D721Med (cell line): Measurements from ENCODE around the gene TFIP11.

Source experiments
- DNase-seq: peaks from one replicate; pipeline ENCODE4 v3.0.0; 2011; ENCODE audit warnings: low spot score; ENCODE audit not compliant: insufficient read length
- FAIRE-seq: peaks from 2 replicates; lab custom pipeline; 2011; peaks lifted over from hg19 to GRCh38; lab: Jason Lieb, UNC
- TF ChIP-seq, protein P1 (sequence below): IDR thresholded peaks from 2 replicates; pipeline ENCODE4 v1.5.1; 2012; ENCODE audit warnings: mild to moderate bottlenecking, control low read depth; ENCODE audit not compliant: insufficient read depth; ENCODE audit errors: missing control alignments

The TFIP11 gene

DNA sequence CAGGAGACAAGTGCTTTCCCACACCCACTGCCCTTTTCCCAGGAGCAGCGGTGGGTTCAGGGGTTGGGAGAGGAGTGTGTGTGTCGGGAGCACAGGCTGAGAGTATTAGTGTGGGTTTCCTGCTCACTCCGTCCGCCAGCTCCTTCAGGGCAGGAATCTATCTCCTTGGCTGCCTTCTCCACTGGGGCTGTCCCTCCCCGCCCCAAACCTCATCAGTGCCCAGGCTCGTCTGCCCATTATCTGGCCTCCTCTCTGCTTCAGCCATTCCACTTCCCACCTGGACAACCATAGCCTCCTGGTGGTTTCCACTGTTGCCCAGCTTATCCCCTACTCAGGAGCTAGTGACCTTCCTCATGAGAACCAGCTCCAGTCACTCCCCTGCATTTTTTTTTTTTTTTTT lies 63.3 kb downstream of the TFIP11 start:
- no peak for DNase-seq
- FAIRE-seq, result no peak
- TF ChIP-seq, protein P1, sequence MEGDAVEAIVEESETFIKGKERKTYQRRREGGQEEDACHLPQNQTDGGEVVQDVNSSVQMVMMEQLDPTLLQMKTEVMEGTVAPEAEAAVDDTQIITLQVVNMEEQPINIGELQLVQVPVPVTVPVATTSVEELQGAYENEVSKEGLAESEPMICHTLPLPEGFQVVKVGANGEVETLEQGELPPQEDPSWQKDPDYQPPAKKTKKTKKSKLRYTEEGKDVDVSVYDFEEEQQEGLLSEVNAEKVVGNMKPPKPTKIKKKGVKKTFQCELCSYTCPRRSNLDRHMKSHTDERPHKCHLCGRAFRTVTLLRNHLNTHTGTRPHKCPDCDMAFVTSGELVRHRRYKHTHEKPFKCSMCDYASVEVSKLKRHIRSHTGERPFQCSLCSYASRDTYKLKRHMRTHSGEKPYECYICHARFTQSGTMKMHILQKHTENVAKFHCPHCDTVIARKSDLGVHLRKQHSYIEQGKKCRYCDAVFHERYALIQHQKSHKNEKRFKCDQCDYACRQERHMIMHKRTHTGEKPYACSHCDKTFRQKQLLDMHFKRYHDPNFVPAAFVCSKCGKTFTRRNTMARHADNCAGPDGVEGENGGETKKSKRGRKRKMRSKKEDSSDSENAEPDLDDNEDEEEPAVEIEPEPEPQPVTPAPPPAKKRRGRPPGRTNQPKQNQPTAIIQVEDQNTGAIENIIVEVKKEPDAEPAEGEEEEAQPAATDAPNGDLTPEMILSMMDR, result no peak

DNA sequence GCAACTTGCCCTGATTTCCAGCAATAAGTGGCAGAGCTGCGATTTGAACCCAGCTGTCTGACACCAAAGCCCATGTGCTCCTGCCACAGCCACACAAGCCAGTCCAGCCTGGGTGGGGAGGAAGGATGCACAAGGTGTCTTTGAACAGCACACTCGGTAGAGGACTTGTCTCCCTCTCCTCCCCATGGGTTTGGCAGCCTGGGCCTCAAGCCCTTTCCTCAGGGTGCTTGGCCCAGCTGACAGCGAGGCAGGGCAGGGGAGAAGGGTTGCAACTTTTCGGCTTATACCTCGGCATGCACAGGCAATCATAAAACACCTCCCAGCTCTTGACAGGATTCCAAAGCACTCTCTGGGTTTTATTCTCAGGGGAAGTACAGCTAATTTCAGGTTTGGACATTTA lies 63.9 kb downstream of the TFIP11 start:
- FAIRE-seq, result no peak
- TF ChIP-seq, protein P1, result no peak
- no peak for DNase-seq

DNA sequence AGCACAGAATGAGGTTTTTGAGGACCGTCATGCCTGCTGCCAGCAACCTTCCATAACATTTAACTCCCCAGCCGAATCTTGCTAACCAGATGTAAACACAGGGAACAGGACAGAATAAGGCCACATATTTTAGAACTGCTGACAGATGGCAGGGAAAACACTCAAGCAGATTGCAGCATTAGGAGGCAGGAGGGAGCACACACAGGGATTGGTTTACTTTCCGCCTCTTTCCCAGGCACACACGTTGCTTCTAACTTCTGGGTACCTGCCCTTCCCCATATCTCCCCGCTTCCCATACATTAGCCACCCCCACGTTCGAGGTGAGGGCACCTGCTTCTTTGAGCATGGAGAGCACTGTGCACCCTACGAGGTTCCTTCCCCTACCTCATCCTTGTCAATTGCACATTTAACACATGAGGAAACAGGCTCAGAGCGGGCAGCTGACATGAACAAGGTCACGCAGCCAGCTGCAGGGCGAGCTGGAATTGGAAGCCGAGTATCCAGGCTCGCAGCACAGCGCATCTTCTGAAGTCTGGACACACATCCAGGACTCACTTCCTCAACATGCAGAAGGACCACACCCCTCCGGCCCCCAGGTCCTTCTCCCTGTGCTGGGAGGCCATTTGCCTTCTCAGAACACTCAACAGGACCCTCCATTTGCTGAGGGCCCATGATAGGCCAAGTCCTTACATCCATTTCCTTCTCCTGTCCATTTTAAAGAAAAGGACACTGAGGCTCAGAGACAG lies 64.5 kb downstream of the TFIP11 start:
- TF ChIP-seq, protein P1, result no peak
- DNase-seq, result no peak
- no peak for FAIRE-seq

DNA sequence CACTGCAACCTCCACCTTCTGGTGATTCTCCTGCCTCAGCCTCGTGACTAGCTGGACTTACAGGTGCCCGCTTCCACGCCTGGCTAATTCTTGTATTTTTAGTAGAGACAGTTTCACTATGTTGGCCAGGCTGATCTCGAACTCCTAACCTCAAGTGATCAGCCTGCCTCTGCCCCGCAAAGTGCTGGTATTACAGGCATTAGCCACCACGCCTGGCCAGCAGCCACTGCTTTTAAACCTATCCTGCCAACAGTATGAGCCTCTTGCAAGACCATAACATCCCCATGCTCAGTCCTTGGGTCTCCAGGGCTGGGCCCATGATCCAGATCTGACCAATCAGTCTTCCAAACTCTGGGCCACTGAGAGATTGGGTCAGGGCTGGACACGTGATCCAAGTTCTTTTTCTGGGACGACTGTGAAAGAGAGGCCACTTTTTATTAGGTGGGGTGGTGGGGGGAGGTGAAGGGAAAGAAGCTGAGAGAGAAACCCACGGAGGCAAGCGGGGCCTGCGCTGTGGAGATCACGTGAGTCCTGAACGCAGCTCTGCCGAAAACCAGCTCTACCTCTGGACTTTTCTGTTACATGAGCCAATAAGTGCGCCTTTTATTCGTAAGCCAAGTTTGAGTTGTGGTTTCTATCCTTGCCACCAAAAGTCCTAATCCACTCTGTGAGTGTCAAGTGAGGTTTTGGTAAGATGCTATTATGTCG lies 65.3 kb downstream of the TFIP11 start:
- DNase-seq, result no peak
- TF ChIP-seq, protein P1, result no peak
- FAIRE-seq, result no peak

DNA sequence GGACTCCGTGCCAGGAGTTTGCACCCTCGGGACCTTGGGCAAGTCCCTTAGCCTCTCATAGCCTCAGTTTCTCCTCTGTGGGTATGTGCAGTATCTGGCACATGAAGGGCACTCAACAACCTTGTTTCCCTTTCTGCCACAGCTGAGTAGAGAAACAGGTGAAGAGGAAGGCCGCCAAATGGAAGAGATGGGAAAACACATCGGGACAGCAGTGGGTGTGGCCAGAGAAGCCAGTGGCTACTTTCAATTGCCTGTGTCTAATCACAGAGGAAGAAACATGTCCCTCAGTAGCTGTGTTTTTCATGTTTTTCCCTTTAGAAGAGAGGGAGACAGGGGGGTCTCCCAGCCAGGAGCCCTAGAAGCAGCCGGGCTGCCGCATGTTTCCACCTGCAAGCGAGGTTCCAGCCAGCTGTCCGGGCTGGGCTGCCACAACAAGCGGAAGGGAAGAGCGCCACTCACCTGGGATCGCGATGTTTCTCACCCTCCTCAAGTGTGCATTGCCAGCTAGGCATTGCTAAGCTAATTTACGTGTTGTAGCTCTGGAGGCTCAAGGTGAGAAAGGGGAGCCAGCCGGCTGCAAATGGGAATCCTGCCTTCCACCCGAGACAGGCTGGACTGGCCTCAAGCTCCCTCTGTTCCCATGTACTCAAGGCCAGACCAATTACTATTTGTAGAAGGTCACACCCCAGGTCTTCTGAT lies 66.5 kb downstream of the TFIP11 start:
- FAIRE-seq, result no peak

DNA sequence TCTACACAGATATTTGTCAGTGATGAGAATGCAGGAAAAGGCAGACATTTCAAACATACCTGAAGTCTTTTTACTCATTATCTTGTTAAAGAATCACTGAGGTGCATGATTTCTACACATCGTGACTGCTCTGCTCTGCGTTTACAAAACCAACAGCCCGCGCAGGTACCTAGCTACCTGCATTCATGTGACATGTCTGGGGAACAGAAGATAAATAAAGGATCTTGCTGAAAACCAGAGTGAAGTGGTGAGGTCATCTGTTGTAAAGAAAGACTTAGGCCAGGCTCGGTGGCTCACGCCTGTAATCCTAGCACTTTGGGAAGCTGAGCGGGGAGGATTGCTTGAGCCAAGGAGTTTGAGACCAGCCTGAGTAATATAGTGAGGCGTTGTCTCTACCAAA lies 67.5 kb downstream of the TFIP11 start:
- no peak for DNase-seq
- TF ChIP-seq, protein P1, result no peak
- no peak for FAIRE-seq

More for the DNA sequence above, 66.5 kb downstream of the TFIP11 start:
- DNase-seq, result no peak
- TF ChIP-seq, protein P1, result no peak
